ENCODE results near the gene RABGAP1. TPM values are rescaled to one million over a fixed set of nuclear protein-coding genes. Genes with fewer than 3 reads are reported as not detected.

RABGAP1 gene
- total and polyA plus RNA-seq, 4 donors: 3.8 to 25.7 (median 10.5) TPM

DNA sequence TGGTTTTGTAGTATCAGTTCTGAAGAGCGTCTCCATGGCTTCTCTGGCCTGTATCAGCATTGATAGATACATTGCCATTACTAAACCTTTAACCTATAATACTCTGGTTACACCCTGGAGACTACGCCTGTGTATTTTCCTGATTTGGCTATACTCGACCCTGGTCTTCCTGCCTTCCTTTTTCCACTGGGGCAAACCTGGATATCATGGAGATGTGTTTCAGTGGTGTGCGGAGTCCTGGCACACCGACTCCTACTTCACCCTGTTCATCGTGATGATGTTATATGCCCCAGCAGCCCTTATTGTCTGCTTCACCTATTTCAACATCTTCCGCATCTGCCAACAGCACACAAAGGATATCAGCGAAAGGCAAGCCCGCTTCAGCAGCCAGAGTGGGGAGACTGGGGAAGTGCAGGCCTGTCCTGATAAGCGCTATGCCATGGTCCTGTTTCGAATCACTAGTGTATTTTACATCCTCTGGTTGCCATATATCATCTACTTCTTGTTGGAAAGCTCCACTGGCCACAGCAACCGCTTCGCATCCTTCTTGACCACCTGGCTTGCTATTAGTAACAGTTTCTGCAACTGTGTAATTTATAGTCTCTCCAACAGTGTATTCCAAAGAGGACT lies 94.2 kb downstream of the RABGAP1 start (continued):
- TF ChIP-seq, protein P1, sequence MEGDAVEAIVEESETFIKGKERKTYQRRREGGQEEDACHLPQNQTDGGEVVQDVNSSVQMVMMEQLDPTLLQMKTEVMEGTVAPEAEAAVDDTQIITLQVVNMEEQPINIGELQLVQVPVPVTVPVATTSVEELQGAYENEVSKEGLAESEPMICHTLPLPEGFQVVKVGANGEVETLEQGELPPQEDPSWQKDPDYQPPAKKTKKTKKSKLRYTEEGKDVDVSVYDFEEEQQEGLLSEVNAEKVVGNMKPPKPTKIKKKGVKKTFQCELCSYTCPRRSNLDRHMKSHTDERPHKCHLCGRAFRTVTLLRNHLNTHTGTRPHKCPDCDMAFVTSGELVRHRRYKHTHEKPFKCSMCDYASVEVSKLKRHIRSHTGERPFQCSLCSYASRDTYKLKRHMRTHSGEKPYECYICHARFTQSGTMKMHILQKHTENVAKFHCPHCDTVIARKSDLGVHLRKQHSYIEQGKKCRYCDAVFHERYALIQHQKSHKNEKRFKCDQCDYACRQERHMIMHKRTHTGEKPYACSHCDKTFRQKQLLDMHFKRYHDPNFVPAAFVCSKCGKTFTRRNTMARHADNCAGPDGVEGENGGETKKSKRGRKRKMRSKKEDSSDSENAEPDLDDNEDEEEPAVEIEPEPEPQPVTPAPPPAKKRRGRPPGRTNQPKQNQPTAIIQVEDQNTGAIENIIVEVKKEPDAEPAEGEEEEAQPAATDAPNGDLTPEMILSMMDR (IDR thresholded peaks at IDR 0.05; ENCODE audit: low read depth, low read length, missing input control): no peak
- TF ChIP-seq HNF4G (IDR thresholded peaks at IDR 0.05): no peak

DNA sequence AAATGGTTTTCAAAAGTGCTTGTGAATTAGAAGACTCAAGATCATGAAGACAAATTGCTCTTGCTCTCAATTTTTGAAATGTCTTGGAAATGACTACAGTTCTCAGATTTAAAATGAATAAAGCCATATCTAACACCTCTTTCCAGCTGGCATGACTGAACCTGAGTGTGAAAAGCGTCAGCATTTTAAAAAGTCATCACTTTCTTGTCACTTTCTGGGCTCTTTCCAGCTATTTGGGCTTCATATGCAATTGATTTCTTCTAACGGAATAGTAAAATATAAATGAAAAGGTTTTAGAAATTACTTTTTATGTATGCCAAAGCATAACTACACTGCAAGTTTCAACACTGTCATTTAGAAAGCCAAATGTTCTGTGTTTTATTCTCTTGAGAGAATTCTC lies 95.0 kb downstream of the RABGAP1 start:
- Histone ChIP-seq H3K36me3 (ENCODE audit: control insufficient read depth in 4 of 4, insufficient read depth in 3 of 4, low read depth in 1 of 4, low read length in 3 of 4) (peaks cover 3 to 9% (median 3%) of the 10 kb centered on the region in 4 donors), H3K4me3 (ENCODE audit: low read depth in 1 of 3, low read length in 3 of 3) (no peak overlapping the region), H3K27me3 (ENCODE audit: control insufficient read depth in 4 of 4, insufficient read depth in 4 of 4, low read length in 3 of 4) (no peaks in the 10 kb centered on the region), H3K4me1 (ENCODE audit: control insufficient read depth in 4 of 4, insufficient read depth in 4 of 4, low read length in 3 of 4) (peaks cover 0 to 5% (median 3%) of the 10 kb centered on the region in 4 donors), H3K27ac (ENCODE audit: low read depth in 1 of 2, low read length in 2 of 2) (no peak overlapping the region), H3K9ac (ENCODE audit: low read depth in 1 of 2, low read length in 2 of 2) (no peak overlapping the region), H3K9me3 (ENCODE audit: control insufficient read depth in 4 of 4, low read length in 3 of 4) (no peaks in the 10 kb centered on the region)
- no peak for TF ChIP-seq FOXA1 (IDR thresholded peaks at IDR 0.05)
- 82% methylated on average over 2 of the region's 2 CpGs for WGBS
- DNase-seq (ENCODE audit: low spot score): no peak

DNA sequence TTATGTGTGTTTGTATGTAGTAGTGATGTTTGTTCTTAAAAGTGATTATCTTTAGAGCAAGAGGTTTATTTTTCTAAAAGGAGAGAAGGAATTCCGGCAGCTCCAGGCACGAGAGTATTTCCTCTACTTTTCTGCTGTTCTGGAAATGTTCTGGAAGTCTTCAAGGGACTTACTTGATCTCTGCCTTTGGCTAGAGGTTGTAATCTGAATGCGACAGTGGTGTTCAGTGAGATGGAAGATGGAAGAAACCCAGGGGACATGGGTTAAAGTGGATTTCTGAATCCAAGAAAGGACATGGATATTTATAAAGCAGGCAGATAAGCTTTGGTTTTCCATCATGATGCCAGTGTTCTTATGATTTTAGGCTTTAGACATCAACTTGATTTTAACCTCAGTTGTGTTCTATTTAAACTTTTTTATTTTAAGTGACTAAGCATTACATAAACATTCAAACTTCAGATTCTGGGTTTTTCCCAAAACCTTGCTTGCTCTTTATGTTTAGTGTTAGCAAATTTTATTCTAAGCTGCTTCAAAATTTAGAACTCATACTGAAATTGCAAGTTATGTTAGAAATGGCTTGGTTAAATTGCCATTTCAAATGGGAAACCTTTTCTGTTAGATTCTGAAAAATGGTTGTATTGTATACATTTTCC lies 96.2 kb downstream of the RABGAP1 start:
- DNase-seq (ENCODE audit: low spot score): no peak
- Histone ChIP-seq H3K9ac (ENCODE audit: low read depth in 1 of 2, low read length in 2 of 2) (no peak overlapping the region), H3K27me3 (ENCODE audit: control insufficient read depth in 4 of 4, insufficient read depth in 4 of 4, low read length in 3 of 4) (no peaks in the 10 kb centered on the region), H3K4me1 (ENCODE audit: control insufficient read depth in 4 of 4, insufficient read depth in 4 of 4, low read length in 3 of 4) (peaks cover 0 to 5% (median 3%) of the 10 kb centered on the region in 4 donors), H3K27ac (ENCODE audit: low read depth in 1 of 2, low read length in 2 of 2) (no peak overlapping the region), H3K9me3 (ENCODE audit: control insufficient read depth in 4 of 4, low read length in 3 of 4) (no peaks in the 10 kb centered on the region), H3K36me3 (ENCODE audit: control insufficient read depth in 4 of 4, insufficient read depth in 3 of 4, low read depth in 1 of 4, low read length in 3 of 4) (peaks cover 3 to 9% (median 3%) of the 10 kb centered on the region in 4 donors), H3K4me3 (ENCODE audit: low read depth in 1 of 3, low read length in 3 of 3) (no peak overlapping the region)
- 83% methylated on average over 3 of the region's 3 CpGs for WGBS
- TF ChIP-seq EGR1 (IDR thresholded peaks at IDR 0.05; ENCODE audit: low read depth in 2 of 2): no peak
- TF ChIP-seq NR2F2 (IDR thresholded peaks at IDR 0.05): peak; percentile 71

DNA sequence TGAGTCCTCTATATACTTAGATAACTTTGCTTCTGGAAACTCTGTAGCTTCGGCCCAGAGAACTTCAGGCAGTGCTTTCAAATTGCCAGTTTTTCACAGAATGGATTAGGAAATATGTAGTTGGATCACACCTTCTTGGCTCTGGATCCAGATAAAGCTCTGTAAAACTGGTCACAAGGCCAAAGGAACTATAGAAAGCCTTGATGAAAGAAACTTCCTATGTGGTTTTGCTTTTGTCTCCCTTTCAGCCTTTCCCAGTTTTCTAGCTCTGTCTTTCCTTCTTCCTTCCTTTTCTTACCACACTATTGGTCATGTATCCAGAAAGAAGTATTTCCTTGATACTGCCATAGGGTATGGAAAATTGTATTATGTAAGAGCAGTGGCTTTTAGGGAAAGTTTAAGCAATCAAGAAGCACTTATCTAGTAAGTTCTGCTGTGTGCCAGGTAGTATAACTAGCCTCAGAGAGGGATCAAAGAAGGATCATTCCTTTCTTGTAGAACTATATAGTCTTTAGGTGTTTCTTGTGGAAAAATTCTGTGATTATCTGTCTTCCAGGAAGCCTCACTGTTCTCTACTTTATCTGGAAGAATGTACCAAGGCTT lies 98.9 kb downstream of the RABGAP1 start:
- no peak overlapping the region for H3K4me3 ChIP-seq (ENCODE audit: low read depth in 1 of 3, low read length in 3 of 3)
- H3K27ac ChIP-seq (ENCODE audit: low read depth in 1 of 2, low read length in 2 of 2): no peak overlapping the region
- 35% methylated on average over 1 of the region's 1 CpG for WGBS
- H3K9ac ChIP-seq (ENCODE audit: low read depth in 1 of 2, low read length in 2 of 2): no peak overlapping the region
- H3K27me3 ChIP-seq (ENCODE audit: control insufficient read depth in 4 of 4, insufficient read depth in 4 of 4, low read length in 3 of 4): no peaks in the 10 kb centered on the region
- DNase-seq (ENCODE audit: low spot score): no peak
- H3K4me1 ChIP-seq (ENCODE audit: control insufficient read depth in 4 of 4, insufficient read depth in 4 of 4, low read length in 3 of 4): peaks cover 0 to 5% (median 3%) of the 10 kb centered on the region in 4 donors
- H3K36me3 ChIP-seq (ENCODE audit: control insufficient read depth in 4 of 4, insufficient read depth in 3 of 4, low read depth in 1 of 4, low read length in 3 of 4): peaks cover 0 to 6% (median 2%) of the 10 kb centered on the region in 4 donors
- no peaks in the 10 kb centered on the region for H3K9me3 ChIP-seq (ENCODE audit: control insufficient read depth in 4 of 4, low read length in 3 of 4)
- TF ChIP-seq, protein P2, sequence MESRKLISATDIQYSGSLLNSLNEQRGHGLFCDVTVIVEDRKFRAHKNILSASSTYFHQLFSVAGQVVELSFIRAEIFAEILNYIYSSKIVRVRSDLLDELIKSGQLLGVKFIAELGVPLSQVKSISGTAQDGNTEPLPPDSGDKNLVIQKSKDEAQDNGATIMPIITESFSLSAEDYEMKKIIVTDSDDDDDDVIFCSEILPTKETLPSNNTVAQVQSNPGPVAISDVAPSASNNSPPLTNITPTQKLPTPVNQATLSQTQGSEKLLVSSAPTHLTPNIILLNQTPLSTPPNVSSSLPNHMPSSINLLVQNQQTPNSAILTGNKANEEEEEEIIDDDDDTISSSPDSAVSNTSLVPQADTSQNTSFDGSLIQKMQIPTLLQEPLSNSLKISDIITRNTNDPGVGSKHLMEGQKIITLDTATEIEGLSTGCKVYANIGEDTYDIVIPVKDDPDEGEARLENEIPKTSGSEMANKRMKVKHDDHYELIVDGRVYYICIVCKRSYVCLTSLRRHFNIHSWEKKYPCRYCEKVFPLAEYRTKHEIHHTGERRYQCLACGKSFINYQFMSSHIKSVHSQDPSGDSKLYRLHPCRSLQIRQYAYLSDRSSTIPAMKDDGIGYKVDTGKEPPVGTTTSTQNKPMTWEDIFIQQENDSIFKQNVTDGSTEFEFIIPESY (IDR thresholded peaks at IDR 0.05): no peak
- TF ChIP-seq NR2F2 (IDR thresholded peaks at IDR 0.05) (no peak), JUND (IDR thresholded peaks at IDR 0.05) (no peak), FOXA2 (IDR thresholded peaks at IDR 0.05) (no peak), RAD21 (IDR thresholded peaks at IDR 0.05) (no peak), EGR1 (IDR thresholded peaks at IDR 0.05; ENCODE audit: low read depth in 2 of 2) (no peak), HNF4G (IDR thresholded peaks at IDR 0.05) (no peak), RXRA (IDR thresholded peaks at IDR 0.05) (no peak)
- TF ChIP-seq, protein P3, sequence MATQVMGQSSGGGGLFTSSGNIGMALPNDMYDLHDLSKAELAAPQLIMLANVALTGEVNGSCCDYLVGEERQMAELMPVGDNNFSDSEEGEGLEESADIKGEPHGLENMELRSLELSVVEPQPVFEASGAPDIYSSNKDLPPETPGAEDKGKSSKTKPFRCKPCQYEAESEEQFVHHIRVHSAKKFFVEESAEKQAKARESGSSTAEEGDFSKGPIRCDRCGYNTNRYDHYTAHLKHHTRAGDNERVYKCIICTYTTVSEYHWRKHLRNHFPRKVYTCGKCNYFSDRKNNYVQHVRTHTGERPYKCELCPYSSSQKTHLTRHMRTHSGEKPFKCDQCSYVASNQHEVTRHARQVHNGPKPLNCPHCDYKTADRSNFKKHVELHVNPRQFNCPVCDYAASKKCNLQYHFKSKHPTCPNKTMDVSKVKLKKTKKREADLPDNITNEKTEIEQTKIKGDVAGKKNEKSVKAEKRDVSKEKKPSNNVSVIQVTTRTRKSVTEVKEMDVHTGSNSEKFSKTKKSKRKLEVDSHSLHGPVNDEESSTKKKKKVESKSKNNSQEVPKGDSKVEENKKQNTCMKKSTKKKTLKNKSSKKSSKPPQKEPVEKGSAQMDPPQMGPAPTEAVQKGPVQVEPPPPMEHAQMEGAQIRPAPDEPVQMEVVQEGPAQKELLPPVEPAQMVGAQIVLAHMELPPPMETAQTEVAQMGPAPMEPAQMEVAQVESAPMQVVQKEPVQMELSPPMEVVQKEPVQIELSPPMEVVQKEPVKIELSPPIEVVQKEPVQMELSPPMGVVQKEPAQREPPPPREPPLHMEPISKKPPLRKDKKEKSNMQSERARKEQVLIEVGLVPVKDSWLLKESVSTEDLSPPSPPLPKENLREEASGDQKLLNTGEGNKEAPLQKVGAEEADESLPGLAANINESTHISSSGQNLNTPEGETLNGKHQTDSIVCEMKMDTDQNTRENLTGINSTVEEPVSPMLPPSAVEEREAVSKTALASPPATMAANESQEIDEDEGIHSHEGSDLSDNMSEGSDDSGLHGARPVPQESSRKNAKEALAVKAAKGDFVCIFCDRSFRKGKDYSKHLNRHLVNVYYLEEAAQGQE (IDR thresholded peaks at IDR 0.05): no peak
- TF ChIP-seq, protein P1 (IDR thresholded peaks at IDR 0.05; ENCODE audit: low read depth, low read length, missing input control): no peak
- TF ChIP-seq, protein P4, sequence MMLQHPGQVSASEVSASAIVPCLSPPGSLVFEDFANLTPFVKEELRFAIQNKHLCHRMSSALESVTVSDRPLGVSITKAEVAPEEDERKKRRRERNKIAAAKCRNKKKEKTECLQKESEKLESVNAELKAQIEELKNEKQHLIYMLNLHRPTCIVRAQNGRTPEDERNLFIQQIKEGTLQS (IDR thresholded peaks at IDR 0.05): no peak
- TF ChIP-seq, protein P5, sequence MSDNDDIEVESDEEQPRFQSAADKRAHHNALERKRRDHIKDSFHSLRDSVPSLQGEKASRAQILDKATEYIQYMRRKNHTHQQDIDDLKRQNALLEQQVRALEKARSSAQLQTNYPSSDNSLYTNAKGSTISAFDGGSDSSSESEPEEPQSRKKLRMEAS (IDR thresholded peaks at IDR 0.05): no peak
